ENCODE measurements around the gene GCK.

The GCK gene

GRCh38 chr7:44153948-44154335 is 35.3 kb downstream of the GCK start:
- no peak for DNase-seq

- no peak for DNase-seq
Observed at GRCh38 chr7:44152971-44153947, 36.0 kb downstream of the GCK start.

- DNase-seq, result no peak
Observed at GRCh38 chr7:44151956-44152355, 37.3 kb downstream of the GCK start.

GRCh38 chr7:44150966-44151941 is 38.0 kb downstream of the GCK start:
- no peak for DNase-seq

- no peak for DNase-seq
Observed at GRCh38 chr7:44150466-44150832, 38.8 kb downstream of the GCK start.

GRCh38 chr7:44149571-44150465 is 39.4 kb downstream of the GCK start:
- DNase-seq, result no peak

- DNase-seq, result no peak
Observed at GRCh38 chr7:44148961-44149536, 40.2 kb downstream of the GCK start.

GRCh38 chr7:44148166-44148565 is 41.1 kb downstream of the GCK start:
- no peak for DNase-seq

GRCh38 chr7:44147026-44147991 is 41.9 kb downstream of the GCK start:
- no peak for DNase-seq

GRCh38 chr7:44145969-44146911 is 43.0 kb downstream of the GCK start:
- DNase-seq, result no peak

GRCh38 chr7:44145479-44145968 is 43.7 kb downstream of the GCK start:
- DNase-seq, result no peak

GRCh38 chr7:44144968-44145478 is 44.2 kb downstream of the GCK start:
- no peak for DNase-seq

GRCh38 chr7:44144426-44144967 is 44.7 kb downstream of the GCK start:
- no peak for DNase-seq

- DNase-seq, result no peak
Observed at GRCh38 chr7:44143646-44144250, 45.5 kb downstream of the GCK start.

- no peak for DNase-seq
Observed at GRCh38 chr7:44142028-44142427, 47.2 kb downstream of the GCK start.

GRCh38 chr7:44141221-44141850 is 47.9 kb downstream of the GCK start, which contains the start of gene MYL7:
Gene MYL7, minus strand, starts transcription at chr7:44141332. Its CDS starts 27 bp downstream, at chr7:44141305.
- no peak for DNase-seq

GRCh38 chr7:44140341-44140740 is 48.9 kb downstream of the GCK start:
- DNase-seq, result no peak

Measured in NCI-H2081 treated with DMSO at 0.1 percent for 48 hours (cell line).